SKM-1 treated with dmso at 0.1 percent for 144 hours (cell line): ENCODE measurements around the gene CCL19.
A peak's percentile ranks its signal among the peaks of the same experiment; 100 is the strongest.
"Not testable (repeated sequence)": the region's sequence is repeated elsewhere in the genome, so short reads cannot be mapped to it uniquely, and the experiment has no call there.

Experiments
- DNase-seq: peaks from one replicate; lab custom pipeline; 2025; ENCODE audit not compliant: unreplicated experiment; lab: John Stamatoyannopoulos, UW

The CCL19 gene

DNA sequence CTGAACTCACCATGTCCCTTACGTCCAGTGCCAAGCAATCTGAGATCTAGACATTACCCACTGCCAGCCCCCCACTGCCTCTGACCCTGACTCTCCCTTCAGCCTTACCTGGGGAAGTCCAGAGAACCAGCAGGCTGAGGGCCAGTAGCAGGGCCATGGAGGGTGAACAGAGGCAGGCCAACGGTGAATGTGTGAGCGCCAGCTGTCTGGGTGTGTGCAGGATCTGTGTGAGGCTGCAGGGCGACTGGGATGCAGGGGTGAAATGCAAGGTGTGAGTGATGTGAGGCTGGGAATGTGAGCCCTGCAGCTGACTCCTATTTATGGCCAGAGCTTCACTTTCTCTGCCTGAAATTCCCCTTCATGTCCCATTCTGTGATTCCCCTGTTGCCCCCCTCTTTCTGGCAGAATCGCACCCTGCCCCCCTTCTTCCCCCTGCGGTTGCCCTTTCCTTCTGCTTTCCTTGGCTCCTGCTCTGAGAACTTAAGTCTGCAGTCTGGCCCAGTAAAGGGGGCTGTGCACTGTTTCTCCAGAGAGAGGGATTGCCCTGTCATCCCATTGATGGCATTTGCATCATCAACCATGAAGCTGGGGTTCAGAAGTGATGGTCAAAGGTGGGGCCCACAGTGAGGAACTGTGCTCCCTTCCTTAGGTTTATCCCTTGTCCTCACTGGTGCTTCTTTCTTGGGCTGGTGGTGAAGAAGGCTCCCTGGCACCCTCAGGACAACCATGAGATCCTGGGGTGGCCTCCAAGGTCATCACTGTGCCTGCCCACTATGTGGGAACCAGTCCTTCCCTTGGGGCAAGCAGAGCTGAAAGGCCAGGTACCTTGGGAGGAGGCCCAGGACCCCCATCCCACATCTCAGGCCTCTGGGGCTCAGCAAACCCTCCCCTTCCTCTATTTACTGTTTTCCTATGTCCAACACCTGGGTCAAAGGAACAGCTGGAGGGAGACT, at the start of gene CCL19:
Gene CCL19 (minus strand): TSS at position 294 of the 953 bp plus-strand sequence. CDS start 137 bp downstream, at position 157.
- peak; percentile 3 for DNase-seq

DNA sequence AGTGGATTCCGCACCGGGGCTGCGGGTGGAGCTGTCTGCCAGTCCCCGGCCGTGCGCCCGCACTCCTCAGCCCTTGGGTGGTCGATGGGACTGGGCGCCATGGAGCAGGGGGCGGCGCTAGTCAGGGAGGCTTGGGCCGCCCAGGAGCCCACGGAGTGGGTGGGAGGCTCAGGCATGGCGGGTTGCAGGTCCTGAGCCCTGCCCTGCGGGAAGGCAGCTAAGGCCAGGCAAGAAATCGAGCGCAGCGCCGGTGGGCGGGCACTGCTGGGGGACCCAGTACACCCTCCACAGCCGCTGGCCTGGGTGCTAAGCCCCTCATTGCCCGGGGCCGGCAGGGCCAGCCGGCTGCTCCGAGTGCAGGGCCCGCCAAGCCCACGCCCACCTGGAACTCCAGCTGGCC, 49.1 kb upstream of the CCL19 start:
- not testable (repeated sequence) for DNase-seq

- no peak for DNase-seq
Observed at GRCh38 chr9:34737677-34738260, 46.7 kb upstream of the CCL19 start.

GRCh38 chr9:34734720-34735119, 43.6 kb upstream of the CCL19 start:
- DNase-seq: no peak

DNA sequence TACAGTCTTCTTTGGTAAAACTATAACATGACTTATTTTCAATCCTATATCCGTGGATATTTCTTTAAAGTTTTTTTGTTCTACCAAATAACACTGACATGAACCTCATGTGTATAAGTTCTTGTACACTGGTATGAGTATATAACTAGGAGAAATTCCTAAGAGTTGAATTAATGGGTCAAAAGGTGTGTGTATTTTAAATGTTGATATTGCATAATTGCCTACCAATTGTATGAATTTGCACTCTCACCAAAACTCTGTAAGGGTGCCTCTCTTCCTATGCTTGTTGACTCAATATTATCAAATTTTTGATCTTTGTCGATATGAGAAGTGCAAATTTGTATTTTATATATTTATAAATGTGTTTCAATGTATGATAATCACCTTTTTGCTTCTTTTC, 41.8 kb upstream of the CCL19 start:
- DNase-seq: no peak

GRCh38 chr9:34732478-34732877, 41.4 kb upstream of the CCL19 start:
- DNase-seq: no peak

DNA sequence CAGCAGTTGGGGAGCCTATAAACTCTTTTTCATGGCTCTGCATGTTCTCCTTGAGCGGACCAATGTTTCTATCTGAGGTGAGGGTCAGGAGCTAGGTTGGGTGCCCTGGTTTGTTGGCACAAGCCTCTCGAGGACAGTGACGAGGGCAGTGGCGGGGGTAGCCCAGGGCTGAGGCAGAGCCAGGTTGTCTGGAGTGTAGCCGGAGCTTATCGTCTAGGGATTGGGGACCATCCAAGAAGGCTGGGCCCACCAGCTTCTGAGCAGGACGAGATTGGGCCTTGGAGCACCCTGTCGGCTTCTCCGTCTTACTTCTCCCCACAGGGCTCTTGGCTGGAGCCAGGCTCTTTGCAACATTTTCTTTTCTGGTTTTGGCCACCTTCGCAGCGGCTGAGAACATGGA, 32.1 kb upstream of the CCL19 start:
- no peak for DNase-seq

GRCh38 chr9:34719769-34720025, 28.6 kb upstream of the CCL19 start:
- DNase-seq: not testable (repeated sequence)

- no peak for DNase-seq
Observed at GRCh38 chr9:34719021-34719768, 28.1 kb upstream of the CCL19 start.

- no peak for DNase-seq
Observed at GRCh38 chr9:34717996-34718614, 27.0 kb upstream of the CCL19 start.

- no peak for DNase-seq
Observed at GRCh38 chr9:34716711-34717110, 25.6 kb upstream of the CCL19 start.

GRCh38 chr9:34715639-34716215, 24.7 kb upstream of the CCL19 start:
- DNase-seq: no peak

GRCh38 chr9:34714007-34714406, 22.9 kb upstream of the CCL19 start:
- no peak for DNase-seq

DNA sequence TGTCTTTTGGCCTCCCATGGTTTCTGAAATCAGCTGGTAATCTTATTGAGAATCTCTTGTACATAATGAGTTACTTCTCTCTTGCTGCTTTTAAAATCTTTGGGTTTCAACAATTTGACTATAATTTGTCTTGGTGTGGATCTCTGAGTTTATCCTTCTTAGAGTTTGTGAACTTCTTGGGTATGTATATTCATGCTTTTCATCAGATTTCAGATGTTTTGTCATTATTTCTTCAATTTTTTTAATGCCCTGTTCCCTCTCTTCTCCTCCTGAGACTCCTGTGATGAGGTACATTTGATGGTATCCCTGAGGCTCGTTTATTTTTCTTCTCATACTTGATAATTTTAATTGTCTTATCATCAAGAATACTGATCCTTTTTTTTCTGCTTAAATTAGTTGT, 21.1 kb upstream of the CCL19 start:
- DNase-seq: no peak

- no peak for DNase-seq
Observed at GRCh38 chr9:34710023-34710422, 18.9 kb upstream of the CCL19 start, which contains the start of gene CCL21. Gene CCL21, minus strand, starts transcription at chr9:34710136. Its CDS starts 70 bp downstream, at chr9:34710066.

GRCh38 chr9:34709196-34709978, 18.3 kb upstream of the CCL19 start:
- DNase-seq: no peak

DNA sequence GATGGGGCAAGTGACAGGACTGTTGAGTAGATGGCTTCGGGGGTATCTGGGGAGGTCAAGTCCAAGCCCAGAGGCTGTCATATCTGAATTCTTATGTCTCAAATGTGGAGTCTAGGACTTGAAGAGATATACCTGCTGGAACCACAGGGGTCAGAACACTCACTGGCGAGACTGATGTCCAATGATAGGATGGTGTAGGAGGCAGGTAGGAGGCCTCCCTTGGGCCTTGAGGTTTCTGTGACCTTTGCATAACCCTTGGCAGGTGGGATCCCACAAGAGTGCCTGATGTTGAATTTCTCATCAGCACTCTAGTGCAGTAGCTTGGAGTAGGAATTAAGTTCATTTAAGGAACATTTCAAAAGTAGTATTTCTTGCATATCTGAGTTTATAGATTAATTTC, 16.1 kb upstream of the CCL19 start:
- no peak for DNase-seq

DNA sequence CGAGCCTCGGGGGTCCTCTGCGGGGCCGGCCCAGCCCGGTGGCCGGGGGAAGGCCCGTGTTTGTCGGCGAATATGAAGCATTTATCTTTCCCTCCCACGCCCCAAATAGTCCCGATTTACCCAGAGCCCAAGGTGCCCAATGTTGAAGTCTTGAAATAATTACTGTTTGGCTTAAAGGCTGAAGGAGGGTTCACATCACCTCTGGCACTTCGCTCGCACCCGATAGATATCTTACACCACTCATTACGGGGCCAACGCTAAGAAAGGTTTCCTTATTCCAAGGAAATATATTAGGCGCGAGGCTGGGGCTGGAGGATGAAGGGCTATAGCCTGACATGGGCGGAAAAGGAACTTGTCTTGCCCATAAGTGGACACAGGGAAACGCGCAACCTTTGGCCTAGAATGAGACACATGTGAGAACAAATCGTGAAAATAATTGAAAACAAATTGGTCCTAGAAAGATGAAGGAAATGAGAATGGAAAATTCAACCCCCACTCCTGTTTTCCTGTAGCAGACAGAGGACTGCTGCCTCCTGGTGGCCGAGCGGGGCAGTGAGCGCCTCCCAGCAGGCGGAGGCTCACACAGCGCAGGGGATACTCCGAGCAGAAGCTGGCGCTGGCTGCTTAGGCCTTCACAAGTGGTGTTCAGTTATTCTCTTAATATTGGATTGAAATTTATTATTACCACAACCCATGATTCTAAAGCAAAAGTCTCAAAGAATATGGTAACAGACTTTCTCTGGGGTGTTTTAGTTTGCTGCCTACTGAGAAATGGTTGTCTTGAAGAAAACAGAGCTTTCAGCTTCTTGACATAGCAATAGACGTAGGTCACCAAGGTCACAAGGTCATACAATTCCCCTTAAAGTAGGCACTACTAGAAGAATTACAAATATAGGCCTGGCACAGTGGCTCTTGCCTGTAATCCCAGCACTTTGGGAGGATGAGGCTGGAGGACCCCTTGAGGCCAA, 11.0 kb upstream of the CCL19 start:
- peak; percentile 74 for DNase-seq
